Mesenchymal stem cell (in vitro differentiated cells and primary cell): ENCODE data around the gene C22orf42.
"Not testable (repeated sequence)": the region's sequence is repeated elsewhere in the genome, so short reads cannot be mapped to it uniquely, and the experiment has no call there.

Experiments used
- DNase-seq: peaks from one replicate; pipeline ENCODE4 v3.0.0-alpha.2; 2013
- H2AFZ ChIP-seq: one replicate; pipeline ENCODE4 v1.6.1; 2013; ENCODE audit warnings: low read depth, mild to moderate bottlenecking, control low read depth, inconsistent platforms, low read length, moderate library complexity
- H2AK5ac ChIP-seq: 2 replicates; pipeline ENCODE4 v1.6.1; 2013; ENCODE audit warnings: low read length, moderate library complexity, mild to moderate bottlenecking, inconsistent platforms; ENCODE audit not compliant: severe bottlenecking
- H2BK120ac ChIP-seq: one replicate; pipeline ENCODE4 v1.6.1; 2013; ENCODE audit warnings: low read depth, mild to moderate bottlenecking, inconsistent platforms, low read length, moderate library complexity
- H2BK12ac ChIP-seq, 2 experiments: one replicate each; pipeline ENCODE4 v1.6.1; 2013; ENCODE audit warnings: inconsistent platforms in 2 of 2, low read length in 2 of 2, mild to moderate bottlenecking in 2 of 2, moderate library complexity in 2 of 2, control low read depth in 1 of 2
- H2BK15ac ChIP-seq: one replicate; pipeline ENCODE4 v1.6.1; 2013; ENCODE audit warnings: mild to moderate bottlenecking, low read depth, inconsistent platforms; ENCODE audit not compliant: poor library complexity, severe bottlenecking
- H2BK5ac ChIP-seq: 2 replicates; pipeline ENCODE4 v1.6.1; 2013; ENCODE audit warnings: low read depth, mild to moderate bottlenecking, low read length, control low read depth, inconsistent platforms; ENCODE audit not compliant: poor library complexity, severe bottlenecking
- H3K14ac ChIP-seq, 2 experiments: one replicate each; pipeline ENCODE4 v1.6.1; 2013; ENCODE audit warnings: inconsistent platforms in 2 of 2, low read length in 2 of 2, control low read depth in 1 of 2, mild to moderate bottlenecking in 1 of 2, moderate library complexity in 1 of 2
- H3K18ac ChIP-seq, 2 experiments: one replicate each; pipeline ENCODE4 v1.6.1; 2013; ENCODE audit warnings: inconsistent platforms in 2 of 2, low read length in 2 of 2, control low read depth in 1 of 2, low read depth in 1 of 2, mild to moderate bottlenecking in 1 of 2
- H3K23ac ChIP-seq, 2 experiments: one replicate each; pipeline ENCODE4 v1.6.1; 2013; ENCODE audit warnings: inconsistent platforms in 2 of 2, low read length in 2 of 2, mild to moderate bottlenecking in 2 of 2, moderate library complexity in 2 of 2, control low read depth in 1 of 2
- H3K27ac ChIP-seq: 2 replicates; pipeline ENCODE4 v1.5.1; 2013; ENCODE audit warnings: mild to moderate bottlenecking, moderate library complexity, low read length, control low read depth, inconsistent platforms; ENCODE audit not compliant: poor library complexity, severe bottlenecking
- H3K27me3 ChIP-seq, 2 experiments: 2 replicates each; pipeline versions ENCODE4 v1.6.1 to v1.7.0; 2013; ENCODE audit warnings: low read length in 2 of 2, mild to moderate bottlenecking in 2 of 2, moderate library complexity in 2 of 2, control low read depth in 1 of 2, inconsistent platforms in 1 of 2; ENCODE audit not compliant: control insufficient read depth in 1 of 2, insufficient read depth in 1 of 2
- H3K36me3 ChIP-seq, 2 experiments: 2 replicates each; pipeline versions ENCODE4 v1.6.1 to v1.7.0; 2013; ENCODE audit warnings: low read length in 2 of 2, control low read depth in 1 of 2, inconsistent platforms in 1 of 2, low read depth in 1 of 2, mild to moderate bottlenecking in 1 of 2; ENCODE audit not compliant: insufficient read depth in 2 of 2, control insufficient read depth in 1 of 2
- H3K4ac ChIP-seq, 2 experiments: one replicate each; pipeline ENCODE4 v1.6.1; 2013; ENCODE audit warnings: inconsistent platforms in 2 of 2, low read length in 2 of 2, mild to moderate bottlenecking in 2 of 2, moderate library complexity in 2 of 2, control low read depth in 1 of 2, low read depth in 1 of 2
- H3K4me1 ChIP-seq: 2 replicates; pipeline ENCODE4 v1.6.1; 2013; ENCODE audit warnings: low read depth, low read length, control low read depth; ENCODE audit not compliant: control insufficient read depth, insufficient read depth
- H3K4me2 ChIP-seq: 2 replicates; pipeline ENCODE4 v1.6.1; 2013; ENCODE audit warnings: low read length, mild to moderate bottlenecking, inconsistent platforms; ENCODE audit not compliant: poor library complexity, severe bottlenecking
- H3K4me3 ChIP-seq, 2 experiments: 2 replicates each; pipeline versions ENCODE4 v1.5.1 to v1.7.0; 2013; ENCODE audit warnings: low read length in 2 of 2, mild to moderate bottlenecking in 2 of 2, control low read depth in 1 of 2, low read depth in 1 of 2; ENCODE audit not compliant: insufficient read depth in 1 of 2
- H3K79me1 ChIP-seq: replicated peaks from 2 replicates; pipeline ENCODE4 v1.6.1; 2013; ENCODE audit warnings: mild to moderate bottlenecking, control low read depth, low read length, inconsistent platforms; ENCODE audit not compliant: poor library complexity, severe bottlenecking
- H3K9ac ChIP-seq: 2 replicates; pipeline ENCODE4 v1.7.0; 2013; ENCODE audit warnings: mild to moderate bottlenecking, low read length, moderate library complexity
- H3K9me3 ChIP-seq: 2 replicates; pipeline ENCODE4 v1.7.0; 2013; ENCODE audit warnings: mild to moderate bottlenecking, low read length; ENCODE audit not compliant: control insufficient read depth
- H4K8ac ChIP-seq: one replicate; pipeline ENCODE4 v1.6.1; 2013; ENCODE audit warnings: inconsistent platforms, mild to moderate bottlenecking, low read length, moderate library complexity
- H4K91ac ChIP-seq: one replicate; pipeline ENCODE4 v1.6.1; 2013; ENCODE audit warnings: mild to moderate bottlenecking, low read length, inconsistent platforms
- WGBS: methylation state at CpG from one replicate; pipeline ENCODE4 v1.1.7; 2013; ENCODE audit warnings: mixed read lengths; 5-methylcytosine and 5-hydroxymethylcytosine counted together

Gene C22orf42

DNA sequence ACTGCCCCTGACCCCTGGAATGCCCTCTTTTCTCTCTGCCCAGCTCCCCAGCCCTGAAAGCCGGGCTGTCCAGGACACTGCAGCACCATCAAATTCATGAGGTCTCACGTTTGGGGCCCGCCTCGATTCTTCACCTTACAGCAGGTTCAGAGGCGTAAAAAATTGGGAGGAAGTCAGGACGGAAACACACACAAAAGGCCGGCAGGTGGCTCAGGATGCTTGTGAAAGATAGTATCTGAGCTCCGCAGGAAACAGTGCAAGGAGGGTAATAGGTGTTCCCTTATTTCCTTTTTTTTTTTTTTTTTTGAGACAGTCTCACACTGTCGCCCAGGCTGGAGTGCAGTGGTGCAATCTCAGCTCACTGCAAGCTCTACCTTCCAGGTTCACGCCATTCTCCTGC lies 41.6 kb upstream of the C22orf42 start:
- no peak overlapping the region for H2BK15ac ChIP-seq
- H3K79me1 ChIP-seq, result no peaks in the 10 kb centered on the region
- no peak overlapping the region for H2AK5ac ChIP-seq
- H3K14ac ChIP-seq, result no peak overlapping the region
- H3K36me3 ChIP-seq, result no peaks in the 10 kb centered on the region
- no peak overlapping the region for H3K9ac ChIP-seq
- no peak for DNase-seq
- no peak overlapping the region for H2BK5ac ChIP-seq
- no peak overlapping the region for H3K4me2 ChIP-seq
- no peaks in the 10 kb centered on the region for H3K9me3 ChIP-seq
- H3K4me3 ChIP-seq, result no peak overlapping the region
- no peak overlapping the region for H3K27ac ChIP-seq
- H3K4ac ChIP-seq, result no peak overlapping the region
- no peak overlapping the region for H4K8ac ChIP-seq
- WGBS, result 59% methylated on average over 7 of the region's 10 CpGs
- no peak overlapping the region for H2AFZ ChIP-seq
- peaks cover 41 to 64% of the 10 kb centered on the region in 2 experiments for H3K27me3 ChIP-seq
- no peak overlapping the region for H3K18ac ChIP-seq
- no peak overlapping the region for H3K23ac ChIP-seq
- peaks cover 25% of the 10 kb centered on the region for H3K4me1 ChIP-seq
- no peak overlapping the region for H2BK120ac ChIP-seq
- no peak overlapping the region for H4K91ac ChIP-seq
- no peak overlapping the region for H2BK12ac ChIP-seq

DNA sequence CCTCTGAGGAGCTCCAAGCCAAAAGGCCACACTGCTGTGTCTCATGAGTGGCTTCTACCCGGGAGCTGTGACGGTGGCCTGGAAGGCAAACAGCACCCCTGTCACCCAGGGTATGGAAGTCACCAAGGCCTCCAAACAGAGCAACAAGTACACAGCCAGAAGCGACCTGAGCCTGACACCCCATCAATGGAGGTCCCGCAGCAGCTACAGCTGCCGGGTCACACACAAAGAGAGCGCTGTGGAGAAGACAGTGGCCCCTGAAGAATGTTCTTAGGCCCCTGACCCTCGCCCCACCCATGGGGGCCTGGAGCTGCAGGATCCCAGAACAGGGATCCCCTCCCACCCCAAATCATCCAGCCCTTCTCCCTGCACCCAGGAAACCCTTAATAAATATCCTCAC lies 40.9 kb upstream of the C22orf42 start:
- H3K14ac ChIP-seq, result no peak overlapping the region
- H3K18ac ChIP-seq, result no peak overlapping the region
- peaks cover 41 to 64% of the 10 kb centered on the region in 2 experiments for H3K27me3 ChIP-seq
- no peak overlapping the region for H2BK120ac ChIP-seq
- H3K36me3 ChIP-seq, result no peaks in the 10 kb centered on the region
- no peaks in the 10 kb centered on the region for H3K9me3 ChIP-seq
- H2AK5ac ChIP-seq, result no peak overlapping the region
- no peak overlapping the region for H3K4ac ChIP-seq
- 71% methylated on average over 7 of the region's 7 CpGs for WGBS
- no peak overlapping the region for H3K4me2 ChIP-seq
- no peak overlapping the region for H4K8ac ChIP-seq
- no peak overlapping the region for H2BK12ac ChIP-seq
- H2BK5ac ChIP-seq, result no peak overlapping the region
- H3K27ac ChIP-seq, result no peak overlapping the region
- H2BK15ac ChIP-seq, result no peak overlapping the region
- no peak overlapping the region for H2AFZ ChIP-seq
- H4K91ac ChIP-seq, result no peak overlapping the region
- H3K9ac ChIP-seq, result no peak overlapping the region
- no peak overlapping the region for H3K4me3 ChIP-seq
- no peaks in the 10 kb centered on the region for H3K79me1 ChIP-seq
- no peak for DNase-seq
- no peak overlapping the region for H3K23ac ChIP-seq
- H3K4me1 ChIP-seq, result peaks cover 18% of the 10 kb centered on the region

DNA sequence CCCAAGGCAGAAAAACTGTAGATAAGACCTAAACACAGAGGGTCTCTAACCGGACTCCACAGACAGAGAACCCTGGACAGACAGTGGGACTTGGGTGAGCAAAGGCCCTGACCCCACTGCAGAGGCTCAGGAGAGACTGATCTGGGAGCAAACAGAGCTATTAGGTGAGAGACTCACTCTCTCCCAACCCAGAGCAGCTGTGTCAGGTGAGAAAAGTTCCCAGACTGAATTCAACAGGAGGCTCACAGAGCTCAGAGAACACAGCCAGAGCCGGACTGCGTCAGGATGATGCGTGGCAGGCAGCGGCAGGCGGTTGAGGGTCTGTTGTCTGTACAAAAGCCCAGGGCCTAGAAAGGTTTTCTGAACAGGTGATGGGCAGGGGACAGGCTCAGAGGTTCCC lies 40.2 kb upstream of the C22orf42 start:
- Histone ChIP-seq H2BK120ac (no peak overlapping the region), H3K27ac (no peak overlapping the region), H3K9me3 (no peaks in the 10 kb centered on the region), H3K18ac (no peak overlapping the region), H2BK15ac (no peak overlapping the region), H3K9ac (no peak overlapping the region), H3K4me1 (peaks cover 14% of the 10 kb centered on the region), H3K23ac (no peak overlapping the region), H2BK12ac (no peak overlapping the region), H3K4ac (no peak overlapping the region), H3K27me3 (peaks cover 39 to 60% of the 10 kb centered on the region in 2 experiments), H3K79me1 (no peaks in the 10 kb centered on the region), H2AFZ (no peak overlapping the region), H3K36me3 (no peaks in the 10 kb centered on the region), H4K91ac (no peak overlapping the region), H3K4me3 (no peak overlapping the region), H3K4me2 (no peak overlapping the region), H2AK5ac (no peak overlapping the region), H2BK5ac (no peak overlapping the region), H3K14ac (no peak overlapping the region), H4K8ac (no peak overlapping the region)
- no peak for DNase-seq
- 94% methylated on average over 6 of the region's 6 CpGs for WGBS

DNA sequence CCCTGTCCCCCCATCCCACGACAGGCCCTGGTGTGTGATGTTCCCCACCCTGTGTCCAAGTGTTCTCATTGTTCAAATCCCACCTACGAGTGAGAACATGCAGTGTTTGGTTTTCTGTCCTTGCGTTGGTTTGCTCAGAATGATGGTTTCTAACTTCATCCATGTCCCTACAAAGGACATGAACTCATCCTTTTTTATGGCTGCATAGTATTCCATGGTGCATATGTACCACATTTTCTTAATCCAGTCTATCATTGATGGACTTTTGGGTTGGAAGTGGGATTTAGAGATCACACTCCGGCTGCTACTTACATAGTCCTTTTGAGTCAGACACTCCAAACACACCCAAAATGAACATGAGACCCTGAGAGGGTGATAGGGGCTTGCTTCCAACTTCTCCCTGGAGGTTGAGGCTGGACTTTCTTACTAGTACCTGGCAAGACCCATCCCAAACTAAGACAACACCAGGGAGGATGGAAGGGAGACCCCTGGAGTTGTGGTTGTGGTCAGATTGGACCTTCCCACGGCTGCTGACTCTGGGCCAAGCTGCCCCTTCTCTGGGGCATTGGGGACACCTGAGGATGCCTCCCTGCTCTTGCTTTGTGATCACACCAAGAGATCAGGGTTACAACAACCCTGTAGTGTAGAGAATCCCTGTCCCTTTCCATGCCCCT lies 38.6 kb upstream of the C22orf42 start:
- H2BK5ac ChIP-seq, H4K91ac ChIP-seq, H3K4me3 ChIP-seq, H2AK5ac ChIP-seq, H3K18ac ChIP-seq, H3K14ac ChIP-seq, H3K27ac ChIP-seq, H2BK12ac ChIP-seq, DNase-seq, H2AFZ ChIP-seq, H3K36me3 ChIP-seq, H3K4me1 ChIP-seq, H2BK15ac ChIP-seq, H3K4ac ChIP-seq, H3K23ac ChIP-seq, H3K4me2 ChIP-seq, H4K8ac ChIP-seq, H3K9ac ChIP-seq, H2BK120ac ChIP-seq, H3K79me1 ChIP-seq, H3K9me3 ChIP-seq: not testable (repeated sequence)
- 78% methylated on average over 3 of the region's 5 CpGs for WGBS
- peaks cover 23 to 44% of the 10 kb centered on the region in 2 experiments for H3K27me3 ChIP-seq
